GM19238 (cell line): ENCODE data around the gene SLC9A5.

ENCODE experiments used
- DNase-seq: peaks from one replicate; pipeline ENCODE4 v3.0.0; 2011; ENCODE audit warnings: low spot score; ENCODE audit not compliant: insufficient read length

The SLC9A5 gene

GRCh38 chr16:67280090-67281015 lies 31.6 kb downstream of the SLC9A5 start:
- no peak for DNase-seq

GRCh38 chr16:67281536-67282446 lies 33.0 kb downstream of the SLC9A5 start:
- DNase-seq, result no peak

- DNase-seq, result no peak
Measured at GRCh38 chr16:67282447-67282805, 33.6 kb downstream of the SLC9A5 start.

GRCh38 chr16:67283039-67283825 lies 34.5 kb downstream of the SLC9A5 start:
- DNase-seq, result no peak

GRCh38 chr16:67283826-67284555 lies 35.2 kb downstream of the SLC9A5 start:
- no peak for DNase-seq

GRCh38 chr16:67284699-67285646 lies 36.2 kb downstream of the SLC9A5 start:
- DNase-seq, result no peak

- DNase-seq, result no peak
Measured at GRCh38 chr16:67286441-67287235, 37.9 kb downstream of the SLC9A5 start.

- DNase-seq, result no peak
Measured at GRCh38 chr16:67287960-67288359, 39.2 kb downstream of the SLC9A5 start.

- DNase-seq, result no peak
Measured at GRCh38 chr16:67291461-67291860, 42.7 kb downstream of the SLC9A5 start.

- no peak for DNase-seq
Measured at GRCh38 chr16:67294171-67294757, 45.5 kb downstream of the SLC9A5 start.

- DNase-seq, result no peak
Measured at GRCh38 chr16:67294938-67295361, 46.2 kb downstream of the SLC9A5 start.

GRCh38 chr16:67296420-67296819 lies 47.6 kb downstream of the SLC9A5 start:
- no peak for DNase-seq

- DNase-seq, result no peak
Measured at GRCh38 chr16:67298277-67298676, 49.5 kb downstream of the SLC9A5 start.

GRCh38 chr16:67299269-67299668 lies 50.5 kb downstream of the SLC9A5 start:
- no peak for DNase-seq

- DNase-seq, result no peak
Measured at GRCh38 chr16:67301080-67301782, 52.5 kb downstream of the SLC9A5 start.

- DNase-seq, result no peak
Measured at GRCh38 chr16:67302076-67302475, 53.3 kb downstream of the SLC9A5 start.

- DNase-seq, result no peak
Measured at GRCh38 chr16:67302970-67303369, 54.2 kb downstream of the SLC9A5 start.

GRCh38 chr16:67304020-67304419 lies 55.2 kb downstream of the SLC9A5 start:
- DNase-seq, result no peak
